ENCODE data around the gene DLX1. TPM values are rescaled to one million over a fixed set of nuclear protein-coding genes. Genes with fewer than 3 reads are reported as not detected.

DLX1 gene
- total RNA-seq, 6 donors from 2014 or later: not detected

DNA sequence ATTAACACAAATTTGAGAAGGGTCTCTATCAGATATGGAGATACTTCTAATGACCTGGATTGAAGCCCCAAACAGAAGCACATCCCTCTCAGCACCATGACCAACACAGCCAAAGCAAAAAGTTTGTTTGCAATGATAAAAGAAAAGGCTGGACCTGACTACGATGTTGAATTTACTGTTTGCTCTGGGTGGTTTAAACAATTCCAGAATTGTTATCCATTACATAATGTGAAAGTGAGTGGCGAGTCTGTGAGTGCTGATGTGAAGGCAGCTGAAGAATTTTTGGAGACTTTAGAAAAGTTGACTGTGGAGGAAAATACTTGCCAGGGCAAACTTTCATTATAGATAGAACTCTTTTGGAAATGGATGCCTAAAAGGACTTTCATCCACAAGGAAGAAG, 34.8 kb downstream of the DLX1 start:
- Histone ChIP-seq H3K36me3 (no peaks in the 10 kb centered on the region), H3K4me3 (no peak overlapping the region), H3K9me3 (no peaks in the 10 kb centered on the region), H3K27ac (no peak overlapping the region), H3K4me1 (peaks cover 0 to 3% (median 0%) of the 10 kb centered on the region in 4 donors), H3K27me3 (peaks cover 0 to 5% (median 0%) of the 10 kb centered on the region in 4 donors)
- no peak for TF ChIP-seq EP300 (IDR thresholded peaks at IDR 0.05)
- TF ChIP-seq, protein P1, sequence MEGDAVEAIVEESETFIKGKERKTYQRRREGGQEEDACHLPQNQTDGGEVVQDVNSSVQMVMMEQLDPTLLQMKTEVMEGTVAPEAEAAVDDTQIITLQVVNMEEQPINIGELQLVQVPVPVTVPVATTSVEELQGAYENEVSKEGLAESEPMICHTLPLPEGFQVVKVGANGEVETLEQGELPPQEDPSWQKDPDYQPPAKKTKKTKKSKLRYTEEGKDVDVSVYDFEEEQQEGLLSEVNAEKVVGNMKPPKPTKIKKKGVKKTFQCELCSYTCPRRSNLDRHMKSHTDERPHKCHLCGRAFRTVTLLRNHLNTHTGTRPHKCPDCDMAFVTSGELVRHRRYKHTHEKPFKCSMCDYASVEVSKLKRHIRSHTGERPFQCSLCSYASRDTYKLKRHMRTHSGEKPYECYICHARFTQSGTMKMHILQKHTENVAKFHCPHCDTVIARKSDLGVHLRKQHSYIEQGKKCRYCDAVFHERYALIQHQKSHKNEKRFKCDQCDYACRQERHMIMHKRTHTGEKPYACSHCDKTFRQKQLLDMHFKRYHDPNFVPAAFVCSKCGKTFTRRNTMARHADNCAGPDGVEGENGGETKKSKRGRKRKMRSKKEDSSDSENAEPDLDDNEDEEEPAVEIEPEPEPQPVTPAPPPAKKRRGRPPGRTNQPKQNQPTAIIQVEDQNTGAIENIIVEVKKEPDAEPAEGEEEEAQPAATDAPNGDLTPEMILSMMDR (IDR thresholded peaks at IDR 0.05): no peak
- no peak for TF ChIP-seq POLR2AphosphoS5 (IDR thresholded peaks at IDR 0.05)
- TF ChIP-seq POLR2A (IDR thresholded peaks at IDR 0.05): no peak
- DNase-seq: no peak
- no peak for ATAC-seq (ENCODE audit: low FRiP score in 2 of 2)
- 52 to 64% methylated on average over 2 of the region's 2 CpGs for WGBS, 2 donors

DNA sequence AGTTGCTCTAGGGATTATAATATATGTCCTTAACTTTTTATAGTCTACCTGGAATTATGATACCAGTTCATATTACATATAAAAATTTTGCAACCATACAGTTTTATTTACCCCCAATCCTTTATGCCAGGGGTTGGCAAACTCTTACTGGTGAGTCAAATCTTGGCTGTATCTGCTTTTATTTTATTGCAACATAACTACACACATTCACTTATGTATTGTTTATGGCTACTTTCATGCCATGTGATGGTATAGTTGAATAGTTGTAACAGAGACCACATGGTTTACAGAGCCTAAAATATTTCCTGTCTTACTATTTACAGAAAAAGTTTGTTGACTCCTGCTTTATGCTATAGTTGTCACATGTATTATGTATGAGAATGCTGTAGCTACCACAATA, 43.2 kb downstream of the DLX1 start:
- no peak for ATAC-seq (ENCODE audit: low FRiP score in 2 of 2)
- DNase-seq: no peak
- Histone ChIP-seq H3K27ac (no peak overlapping the region), H3K4me3 (no peak overlapping the region), H3K9me3 (no peaks in the 10 kb centered on the region), H3K4me1 (no peaks in the 10 kb centered on the region), H3K36me3 (no peaks in the 10 kb centered on the region), H3K27me3 (no peaks in the 10 kb centered on the region)
- TF ChIP-seq, protein P1 (IDR thresholded peaks at IDR 0.05): no peak
- no peak for TF ChIP-seq EP300 (IDR thresholded peaks at IDR 0.05)
- TF ChIP-seq POLR2AphosphoS5 (IDR thresholded peaks at IDR 0.05): no peak
- no peak for TF ChIP-seq POLR2A (IDR thresholded peaks at IDR 0.05)

DNA sequence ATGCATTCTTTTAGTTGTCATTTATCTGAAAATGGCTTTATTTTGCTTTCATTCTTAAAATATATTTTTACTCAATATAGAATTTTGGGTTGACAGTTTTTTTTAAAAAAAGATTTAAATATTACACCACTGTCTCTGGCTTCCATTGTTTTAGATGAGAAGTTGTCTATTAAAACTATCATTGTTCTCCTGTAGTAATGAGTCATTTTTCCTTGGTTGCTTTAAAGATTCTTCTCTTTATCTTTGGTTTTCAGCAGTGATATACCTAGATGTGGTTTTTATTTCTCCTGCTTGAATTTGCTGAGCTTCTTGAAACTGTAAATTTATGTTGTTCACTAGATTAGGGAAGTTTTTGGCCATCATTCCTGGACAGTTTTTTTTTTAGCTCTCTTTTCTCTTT, 44.1 kb downstream of the DLX1 start:
- Histone ChIP-seq H3K9me3 (no peaks in the 10 kb centered on the region), H3K4me1 (no peaks in the 10 kb centered on the region), H3K27me3 (no peaks in the 10 kb centered on the region), H3K4me3 (no peak overlapping the region), H3K36me3 (no peaks in the 10 kb centered on the region), H3K27ac (no peak overlapping the region)
- no peak for ATAC-seq (ENCODE audit: low FRiP score in 2 of 2)
- DNase-seq: no peak
- TF ChIP-seq EP300 (IDR thresholded peaks at IDR 0.05) (no peak), POLR2AphosphoS5 (IDR thresholded peaks at IDR 0.05) (no peak), POLR2A (IDR thresholded peaks at IDR 0.05) (no peak)
- TF ChIP-seq, protein P1 (IDR thresholded peaks at IDR 0.05): no peak

DNA sequence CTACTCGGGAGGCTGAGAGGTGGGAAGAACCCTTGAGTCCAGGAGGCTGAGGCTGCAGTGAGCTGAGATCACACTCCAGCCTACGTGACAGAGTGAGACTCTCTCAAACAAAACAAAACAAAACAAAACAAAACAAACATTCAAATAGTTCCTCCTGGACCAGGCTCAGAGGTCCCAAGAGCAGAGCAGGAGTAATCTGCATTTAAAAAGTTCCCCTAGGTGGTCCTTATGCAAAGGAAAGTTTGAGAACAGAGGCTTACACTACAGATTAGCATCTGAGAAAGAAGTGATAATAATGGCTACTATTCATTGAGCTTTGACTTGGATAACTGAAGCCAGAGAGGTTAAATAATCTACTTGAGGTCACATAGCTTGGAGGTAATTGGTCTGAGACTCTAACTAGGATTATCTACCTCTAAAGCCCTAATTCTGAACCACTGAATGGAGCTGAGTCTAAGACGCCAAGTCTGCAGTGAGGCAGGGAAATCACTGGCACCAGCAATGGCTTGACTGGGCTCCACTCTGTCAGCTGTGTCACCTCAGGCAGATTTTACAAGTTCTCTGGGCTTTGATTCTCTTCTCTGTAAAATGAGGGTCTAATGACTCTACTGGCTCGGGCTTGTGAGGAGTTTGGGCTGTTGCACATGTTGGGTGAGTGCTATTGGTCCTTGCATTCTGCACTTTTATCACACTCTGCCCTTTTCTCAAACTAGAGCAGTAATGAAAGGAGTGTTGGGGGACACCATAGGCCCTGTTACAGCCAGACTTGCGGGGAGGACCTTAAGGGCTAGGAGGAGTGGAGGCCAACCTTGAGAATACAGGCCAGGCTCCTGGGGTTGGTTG, 46.6 kb downstream of the DLX1 start:
- DNase-seq (no peak), ATAC-seq (ENCODE audit: low FRiP score in 2 of 2) (no peak)
- no peaks in the 10 kb centered on the region for H3K9me3 ChIP-seq
- H3K4me1 ChIP-seq: no peaks in the 10 kb centered on the region
- H3K27ac ChIP-seq: no peak overlapping the region
- no peaks in the 10 kb centered on the region for H3K27me3 ChIP-seq
- 84% methylated on average over 5 of the region's 5 CpGs for WGBS, 2 donors
- H3K36me3 ChIP-seq: no peaks in the 10 kb centered on the region
- H3K4me3 ChIP-seq: no peak overlapping the region
- TF ChIP-seq POLR2A (IDR thresholded peaks at IDR 0.05): no peak
- TF ChIP-seq EP300 (IDR thresholded peaks at IDR 0.05): no peak
- TF ChIP-seq, protein P1 (IDR thresholded peaks at IDR 0.05): no peak
- TF ChIP-seq POLR2AphosphoS5 (IDR thresholded peaks at IDR 0.05): no peak

DNA sequence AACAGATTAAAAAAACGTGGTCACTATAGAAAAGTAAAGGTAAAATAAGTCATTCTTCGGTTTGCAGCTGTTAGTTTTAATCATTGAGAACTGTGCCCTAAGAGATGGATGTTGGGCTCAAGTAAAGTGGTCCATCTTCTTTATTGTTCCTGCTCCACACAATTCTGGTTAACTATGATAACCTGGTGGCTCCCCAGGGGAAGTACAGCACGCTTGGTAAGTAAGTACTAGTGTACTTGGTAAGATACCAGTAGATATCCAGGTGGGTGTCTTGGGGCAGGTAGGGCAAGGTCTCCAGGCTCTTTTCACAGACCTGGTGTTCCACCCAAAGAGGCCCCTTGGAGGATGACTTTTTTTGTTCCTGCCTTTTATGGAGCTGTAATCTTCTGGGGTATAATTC, 49.0 kb downstream of the DLX1 start:
- no peak overlapping the region for H3K4me3 ChIP-seq
- no peak for ATAC-seq (ENCODE audit: low FRiP score in 2 of 2)

More for the DNA sequence above, 49.0 kb downstream of the DLX1 start:
- Histone ChIP-seq H3K27ac (no peak overlapping the region), H3K27me3 (no peaks in the 10 kb centered on the region), H3K36me3 (no peaks in the 10 kb centered on the region), H3K9me3 (no peaks in the 10 kb centered on the region), H3K4me1 (no peaks in the 10 kb centered on the region)
- 71 to 85% methylated on average over 3 of the region's 3 CpGs for WGBS, 2 donors
- DNase-seq: no peak
- TF ChIP-seq POLR2A (IDR thresholded peaks at IDR 0.05): no peak
- no peak for TF ChIP-seq POLR2AphosphoS5 (IDR thresholded peaks at IDR 0.05)
- TF ChIP-seq, protein P1 (IDR thresholded peaks at IDR 0.05): no peak
- TF ChIP-seq EP300 (IDR thresholded peaks at IDR 0.05): no peak

Data from upper lobe of left lung (tissue), 6 donors.